Parathyroid adenoma (tissue), 2 donors: ENCODE measurements around the gene CEP85.

Experiments
- H2AFZ ChIP-seq: fragments of 300-600 bp; sonication (generic); one replicate; pipeline ENCODE4 v1.7.0; 2017; ENCODE audit warnings: antibody characterized with exemption, mild to moderate bottlenecking
- H3K27ac ChIP-seq: fragments of 300-600 bp; sonication (generic); one replicate; pipeline ENCODE4 v1.7.0; 2017
- H3K27me3 ChIP-seq: fragments of 300-600 bp; sonication (generic); one replicate; pipeline ENCODE4 v1.7.0; 2017; ENCODE audit warnings: low read length; ENCODE audit not compliant: control insufficient read depth, insufficient read depth
- H3K36me3 ChIP-seq: fragments of 300-600 bp; sonication (generic); one replicate; pipeline ENCODE4 v1.7.0; 2017; ENCODE audit warnings: low read length; ENCODE audit not compliant: control insufficient read depth, insufficient read depth
- H3K4me1 ChIP-seq: fragments of 300-600 bp; sonication (generic); one replicate; pipeline ENCODE4 v1.7.0; 2017; ENCODE audit warnings: control low read depth
- H3K4me2 ChIP-seq: fragments of 300-600 bp; sonication (generic); one replicate; pipeline ENCODE4 v1.7.0; 2017; ENCODE audit warnings: low read length
- H3K4me3 ChIP-seq: fragments of 300-600 bp; sonication (generic); one replicate; pipeline ENCODE4 v1.7.0; 2017; ENCODE audit warnings: low read depth, low read length
- H3K79me2 ChIP-seq: fragments of 300-600 bp; sonication (generic); one replicate; pipeline ENCODE4 v1.7.0; 2017; ENCODE audit warnings: control low read depth
- H3K9ac ChIP-seq: fragments of 300-600 bp; sonication (generic); one replicate; pipeline ENCODE4 v1.7.0; 2017; ENCODE audit warnings: mild to moderate bottlenecking
- H3K9me3 ChIP-seq: fragments of 300-600 bp; sonication (generic); one replicate; pipeline ENCODE4 v1.7.0; 2017; ENCODE audit warnings: low read length; ENCODE audit not compliant: control insufficient read depth
- TF ChIP-seq, protein P1 (sequence below): fragments of 300-600 bp; sonication (generic); IDR thresholded peaks from one replicate; pipeline ENCODE4 v1.7.0; 2017; ENCODE audit warnings: antibody characterized with exemption, mild to moderate bottlenecking
- donor health status: primary hyperparathyroidism.

CEP85 gene

DNA sequence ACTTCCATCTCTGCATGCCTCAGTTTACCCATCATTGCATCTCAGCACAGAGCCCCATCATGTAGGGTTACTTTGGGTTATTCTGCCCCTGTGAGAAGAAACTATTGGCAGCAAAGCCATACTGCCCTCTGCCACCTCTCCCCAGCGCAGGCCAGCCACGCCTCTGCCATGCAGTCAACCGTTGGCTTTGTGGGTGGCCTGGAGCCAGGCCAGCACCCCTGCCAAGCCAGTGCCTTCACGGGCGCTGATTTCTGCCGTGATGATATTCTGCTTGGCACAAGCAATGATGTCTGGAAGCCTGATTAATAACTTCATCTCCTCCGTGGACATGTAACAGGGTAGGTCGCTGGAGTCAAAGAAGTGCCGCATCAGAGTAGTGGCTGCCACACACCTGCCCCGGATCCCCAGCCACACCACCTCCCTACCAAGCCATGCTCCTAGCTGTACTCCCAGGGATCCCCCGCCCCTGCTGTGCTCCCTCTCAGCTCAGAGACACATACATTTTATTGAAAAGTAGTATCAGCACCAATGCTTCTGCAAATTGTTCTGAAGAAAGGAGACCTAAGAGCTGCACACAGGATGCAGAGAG is 15.0 kb upstream of the CEP85 start:
- Histone ChIP-seq H3K9me3 (no peaks in the 10 kb centered on the region), H3K4me3 (no peak overlapping the region), H3K9ac (no peak overlapping the region), H3K4me1 (no peaks in the 10 kb centered on the region), H2AFZ (no peak overlapping the region), H3K79me2 (no peaks in the 10 kb centered on the region), H3K27me3 (no peaks in the 10 kb centered on the region), H3K4me2 (peak overlapping the region; percentile 1), H3K27ac (peak overlapping the region; percentile 62), H3K36me3 (no peaks in the 10 kb centered on the region)
- TF ChIP-seq, protein P1, sequence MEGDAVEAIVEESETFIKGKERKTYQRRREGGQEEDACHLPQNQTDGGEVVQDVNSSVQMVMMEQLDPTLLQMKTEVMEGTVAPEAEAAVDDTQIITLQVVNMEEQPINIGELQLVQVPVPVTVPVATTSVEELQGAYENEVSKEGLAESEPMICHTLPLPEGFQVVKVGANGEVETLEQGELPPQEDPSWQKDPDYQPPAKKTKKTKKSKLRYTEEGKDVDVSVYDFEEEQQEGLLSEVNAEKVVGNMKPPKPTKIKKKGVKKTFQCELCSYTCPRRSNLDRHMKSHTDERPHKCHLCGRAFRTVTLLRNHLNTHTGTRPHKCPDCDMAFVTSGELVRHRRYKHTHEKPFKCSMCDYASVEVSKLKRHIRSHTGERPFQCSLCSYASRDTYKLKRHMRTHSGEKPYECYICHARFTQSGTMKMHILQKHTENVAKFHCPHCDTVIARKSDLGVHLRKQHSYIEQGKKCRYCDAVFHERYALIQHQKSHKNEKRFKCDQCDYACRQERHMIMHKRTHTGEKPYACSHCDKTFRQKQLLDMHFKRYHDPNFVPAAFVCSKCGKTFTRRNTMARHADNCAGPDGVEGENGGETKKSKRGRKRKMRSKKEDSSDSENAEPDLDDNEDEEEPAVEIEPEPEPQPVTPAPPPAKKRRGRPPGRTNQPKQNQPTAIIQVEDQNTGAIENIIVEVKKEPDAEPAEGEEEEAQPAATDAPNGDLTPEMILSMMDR, result no peak

DNA sequence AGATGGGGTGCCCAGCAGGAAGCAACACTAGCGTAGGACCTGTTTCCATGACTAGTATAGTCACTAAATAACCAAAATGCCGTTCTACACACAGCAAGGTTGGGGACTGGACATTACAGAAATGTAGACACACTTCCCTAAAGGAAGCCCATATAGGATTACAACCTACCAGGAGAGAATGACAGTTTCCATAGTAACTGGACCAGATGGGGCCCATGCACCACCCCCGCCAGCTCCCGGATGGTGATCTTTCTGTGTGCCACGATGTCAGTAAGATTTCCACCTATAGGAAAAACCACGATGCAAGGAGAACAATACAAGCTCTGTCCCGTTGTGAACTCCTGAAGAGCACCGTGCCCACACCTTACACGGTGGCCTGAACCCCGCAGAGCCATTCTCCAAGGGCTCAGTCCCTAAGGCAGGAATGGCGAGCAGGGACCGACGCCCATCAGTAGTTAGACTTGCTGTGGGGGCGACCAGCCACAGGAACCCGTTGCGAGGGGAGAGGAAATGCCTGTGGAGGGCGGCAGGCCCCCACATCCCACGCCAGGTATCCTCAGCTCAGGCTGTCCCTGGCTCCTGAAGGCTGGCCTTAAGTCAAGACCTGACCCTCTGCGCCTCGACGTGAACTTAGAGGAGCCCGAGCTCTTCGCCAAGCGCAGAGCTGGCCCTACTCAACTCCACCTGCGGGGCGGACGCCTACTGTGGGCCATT is 13.6 kb upstream of the CEP85 start:
- H3K4me3 ChIP-seq, result no peak overlapping the region
- H3K9me3 ChIP-seq, result no peaks in the 10 kb centered on the region
- H3K4me1 ChIP-seq, result peaks cover 4% of the 10 kb centered on the region
- H3K9ac ChIP-seq, result no peak overlapping the region
- H3K27me3 ChIP-seq, result no peaks in the 10 kb centered on the region
- no peak overlapping the region for H2AFZ ChIP-seq
- no peaks in the 10 kb centered on the region for H3K36me3 ChIP-seq
- no peak overlapping the region for H3K27ac ChIP-seq
- no peak overlapping the region for H3K4me2 ChIP-seq
- TF ChIP-seq, protein P1, result no peak
- H3K79me2 ChIP-seq, result no peaks in the 10 kb centered on the region

DNA sequence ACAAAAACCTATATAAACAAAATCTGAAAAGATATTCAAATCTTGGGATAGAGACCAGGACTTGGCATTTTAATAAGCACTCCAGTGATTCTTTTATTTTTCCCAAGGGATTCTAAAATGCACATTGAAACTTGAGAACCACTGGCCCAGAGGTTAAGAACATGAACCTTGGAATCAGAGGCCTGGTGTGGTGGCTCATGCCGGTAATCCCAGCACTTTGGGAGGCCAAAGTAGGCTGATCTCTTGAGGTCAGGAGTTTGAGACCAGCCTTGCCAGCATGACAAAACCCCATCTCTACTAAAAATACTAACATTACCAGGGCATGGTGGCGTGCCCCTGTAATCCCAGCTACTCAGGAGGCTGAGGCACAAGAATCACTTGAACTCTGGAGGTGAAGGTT is 12.9 kb upstream of the CEP85 start:
- Histone ChIP-seq H3K9ac (no peak overlapping the region), H3K9me3 (no peaks in the 10 kb centered on the region)

DNA sequence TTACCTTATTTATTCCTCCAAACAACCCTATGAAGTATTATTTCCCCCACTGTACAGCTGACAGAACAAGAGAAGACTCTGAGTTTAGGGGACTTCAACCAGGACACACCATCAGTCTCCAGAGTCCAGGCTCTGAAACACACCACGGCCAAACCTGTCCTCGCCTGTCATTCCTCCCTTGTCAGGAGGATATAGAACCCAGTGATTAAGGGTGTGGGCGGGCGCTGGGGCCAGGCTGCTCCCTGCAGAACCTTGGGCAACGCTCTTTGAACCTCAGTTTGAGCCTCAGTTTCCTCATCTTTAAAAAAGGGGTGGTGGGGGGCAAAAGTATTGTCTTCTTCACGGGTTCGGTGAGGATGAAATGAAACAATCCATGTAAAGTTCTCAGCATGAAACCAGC is 9.4 kb upstream of the CEP85 start:
- TF ChIP-seq, protein P1, result no peak
- H3K4me1 ChIP-seq, result peaks cover 4% of the 10 kb centered on the region
- peak overlapping the region; percentile 68 for H2AFZ ChIP-seq
- no peaks in the 10 kb centered on the region for H3K79me2 ChIP-seq
- H3K9ac ChIP-seq, result no peak overlapping the region
- H3K36me3 ChIP-seq, result no peaks in the 10 kb centered on the region
- H3K9me3 ChIP-seq, result no peaks in the 10 kb centered on the region
- peak overlapping the region; percentile 94 for H3K27ac ChIP-seq
- H3K4me3 ChIP-seq, result peak overlapping the region; percentile 77
- peak overlapping the region; percentile 81 for H3K4me2 ChIP-seq
- no peaks in the 10 kb centered on the region for H3K27me3 ChIP-seq

More for the DNA sequence above, 12.9 kb upstream of the CEP85 start:
- no peak overlapping the region for H3K4me2 ChIP-seq
- H3K27me3 ChIP-seq, result no peaks in the 10 kb centered on the region
- TF ChIP-seq, protein P1, result no peak
- H3K4me1 ChIP-seq, result peaks cover 4% of the 10 kb centered on the region
- H3K27ac ChIP-seq, result no peak overlapping the region
- no peak overlapping the region for H3K4me3 ChIP-seq
- no peaks in the 10 kb centered on the region for H3K36me3 ChIP-seq
- no peaks in the 10 kb centered on the region for H3K79me2 ChIP-seq
- no peak overlapping the region for H2AFZ ChIP-seq
